HUES64 (cell line): ENCODE results near the gene USP27X.
A peak's percentile ranks its signal among the peaks of the same experiment; 100 is the strongest.

Experiments
- H3K27ac ChIP-seq: 2 replicates; pipeline ENCODE4 v1.7.0; 2013; ENCODE audit warnings: low read depth, low read length, inconsistent platforms
- H3K27me3 ChIP-seq: 2 replicates; pipeline ENCODE4 v1.6.1; 2013; ENCODE audit warnings: mild to moderate bottlenecking, low read length; ENCODE audit not compliant: insufficient read depth
- H3K36me3 ChIP-seq: 2 replicates; pipeline ENCODE4 v1.6.1; 2013; ENCODE audit warnings: mild to moderate bottlenecking, low read length; ENCODE audit not compliant: insufficient read depth
- H3K4me1 ChIP-seq: 2 replicates; pipeline ENCODE4 v1.6.1; 2013; ENCODE audit warnings: mild to moderate bottlenecking, low read length, moderate library complexity; ENCODE audit not compliant: insufficient read depth
- H3K4me3 ChIP-seq: 2 replicates; pipeline ENCODE4 v1.5.1; 2013; ENCODE audit warnings: mild to moderate bottlenecking, low read length, moderate library complexity
- H3K9ac ChIP-seq: 2 replicates; pipeline ENCODE4 v1.6.1; 2013; ENCODE audit warnings: mild to moderate bottlenecking, low read depth, low read length
- H3K9me3 ChIP-seq: 2 replicates; pipeline ENCODE4 v1.6.1; 2013; ENCODE audit warnings: low read depth, low read length; ENCODE audit not compliant: insufficient read depth
- WGBS: fragments of 150-250, 120-280 bp; methylation state at CpG from one replicate; pipeline ENCODE4 v1.1.7; 2013; ENCODE audit warnings: missing lambda C conversion rate; 5-methylcytosine and 5-hydroxymethylcytosine counted together

Gene USP27X

DNA sequence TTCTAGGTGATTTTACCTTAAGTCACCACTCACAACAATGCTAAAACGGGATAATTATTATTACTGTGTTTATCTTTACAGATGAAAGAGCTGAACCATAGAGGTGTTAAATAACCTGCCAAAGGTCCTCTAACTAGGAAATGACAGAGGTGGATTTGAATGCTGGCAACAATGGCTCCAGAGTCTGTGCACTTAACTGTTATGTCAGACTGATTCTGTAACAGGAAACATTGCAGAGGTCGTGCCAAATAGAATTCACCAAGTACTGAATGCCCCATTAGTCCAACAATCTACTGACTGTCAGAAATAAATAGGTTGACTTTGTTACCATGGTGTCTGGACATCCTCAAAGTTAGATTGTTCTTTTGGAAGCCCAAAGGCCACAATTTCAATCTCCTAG lies 20.9 kb upstream of the USP27X start:
- Histone ChIP-seq H3K27ac (no peak overlapping the region), H3K4me1 (no peaks in the 10 kb centered on the region), H3K4me3 (no peak overlapping the region), H3K27me3 (no peaks in the 10 kb centered on the region), H3K36me3 (no peaks in the 10 kb centered on the region), H3K9ac (no peak overlapping the region), H3K9me3 (no peaks in the 10 kb centered on the region)
- WGBS: 71% methylated on average over 1 of the region's 2 CpGs

DNA sequence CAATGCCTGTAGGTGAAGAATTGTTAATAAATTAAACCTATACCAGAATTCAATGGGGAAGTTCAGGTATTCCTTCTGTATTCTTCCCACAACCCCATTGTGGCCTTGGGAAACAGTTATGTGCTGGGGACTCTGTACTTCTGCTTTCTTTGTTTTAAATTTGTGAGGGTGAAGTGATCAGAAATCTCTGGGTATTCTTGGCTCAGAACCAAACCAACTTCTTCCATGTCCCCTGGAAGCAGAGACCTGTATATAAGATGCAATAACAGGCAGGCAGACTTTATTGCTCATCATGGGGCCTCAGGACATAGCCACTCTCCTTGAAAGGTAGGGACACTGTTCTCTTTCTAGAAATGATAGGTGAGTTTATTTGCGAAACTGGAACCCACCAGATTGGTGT lies 19.8 kb upstream of the USP27X start:
- no peak overlapping the region for H3K9ac ChIP-seq
- H3K4me1 ChIP-seq: no peaks in the 10 kb centered on the region
- no peak overlapping the region for H3K4me3 ChIP-seq
- H3K27me3 ChIP-seq: no peaks in the 10 kb centered on the region
- no peak overlapping the region for H3K27ac ChIP-seq
- no CpG with 5 or more reads among the region's 1 CpG for WGBS
- H3K9me3 ChIP-seq: no peaks in the 10 kb centered on the region
- no peaks in the 10 kb centered on the region for H3K36me3 ChIP-seq

GRCh38 chrX:49860867-49861535 lies 18.3 kb upstream of the USP27X start:
- H3K27ac ChIP-seq: no peak overlapping the region
- WGBS: 100% methylated on average over 1 of the region's 2 CpGs
- no peaks in the 10 kb centered on the region for H3K9me3 ChIP-seq
- no peaks in the 10 kb centered on the region for H3K27me3 ChIP-seq
- H3K9ac ChIP-seq: no peak overlapping the region
- no peaks in the 10 kb centered on the region for H3K36me3 ChIP-seq
- H3K4me3 ChIP-seq: no peak overlapping the region
- no peaks in the 10 kb centered on the region for H3K4me1 ChIP-seq

- no peaks in the 10 kb centered on the region for H3K27me3 ChIP-seq
- no peaks in the 10 kb centered on the region for H3K4me1 ChIP-seq
- H3K9me3 ChIP-seq: no peaks in the 10 kb centered on the region
- H3K9ac ChIP-seq: no peak overlapping the region
- H3K36me3 ChIP-seq: no peaks in the 10 kb centered on the region
- no peak overlapping the region for H3K27ac ChIP-seq
- H3K4me3 ChIP-seq: no peak overlapping the region
Measured at GRCh38 chrX:49862093-49862492, 17.2 kb upstream of the USP27X start.

DNA sequence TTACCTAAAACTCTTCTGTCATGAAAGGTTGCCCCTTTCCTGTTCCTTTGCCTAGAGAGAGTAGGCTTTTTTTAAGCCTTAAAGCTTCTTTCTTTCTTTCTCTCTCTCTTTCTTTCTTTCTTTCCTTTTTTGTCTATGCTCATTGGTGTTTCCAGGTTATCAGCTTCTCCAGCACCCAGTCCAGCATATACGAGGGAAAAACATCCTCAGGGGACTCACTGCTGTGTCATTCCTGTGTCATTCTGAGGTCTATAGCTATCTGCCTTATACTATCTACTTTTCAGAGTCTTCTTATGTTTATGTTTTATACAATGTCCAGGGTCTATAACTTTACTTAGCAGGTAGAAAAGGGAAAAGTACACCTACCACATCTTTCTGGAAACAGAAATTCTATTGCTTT lies 10.5 kb upstream of the USP27X start:
- 91% methylated on average over 1 of the region's 1 CpG for WGBS
- Histone ChIP-seq H3K9me3 (no peaks in the 10 kb centered on the region), H3K27me3 (no peaks in the 10 kb centered on the region), H3K4me1 (no peaks in the 10 kb centered on the region), H3K4me3 (no peak overlapping the region), H3K27ac (no peak overlapping the region), H3K9ac (no peak overlapping the region), H3K36me3 (no peaks in the 10 kb centered on the region)

GRCh38 chrX:49876750-49877149 lies 2.5 kb upstream of the USP27X start:
- Histone ChIP-seq H3K9me3 (no peaks in the 10 kb centered on the region), H3K9ac (no peak overlapping the region), H3K27ac (no peak overlapping the region), H3K27me3 (peaks cover 2% of the 10 kb centered on the region; the same call in 1 of the 2 replicates), H3K4me3 (no peak overlapping the region), H3K36me3 (no peaks in the 10 kb centered on the region; the same call in 1 of the 2 replicates), H3K4me1 (no peaks in the 10 kb centered on the region)
- 3% methylated on average over 2 of the region's 3 CpGs for WGBS

DNA sequence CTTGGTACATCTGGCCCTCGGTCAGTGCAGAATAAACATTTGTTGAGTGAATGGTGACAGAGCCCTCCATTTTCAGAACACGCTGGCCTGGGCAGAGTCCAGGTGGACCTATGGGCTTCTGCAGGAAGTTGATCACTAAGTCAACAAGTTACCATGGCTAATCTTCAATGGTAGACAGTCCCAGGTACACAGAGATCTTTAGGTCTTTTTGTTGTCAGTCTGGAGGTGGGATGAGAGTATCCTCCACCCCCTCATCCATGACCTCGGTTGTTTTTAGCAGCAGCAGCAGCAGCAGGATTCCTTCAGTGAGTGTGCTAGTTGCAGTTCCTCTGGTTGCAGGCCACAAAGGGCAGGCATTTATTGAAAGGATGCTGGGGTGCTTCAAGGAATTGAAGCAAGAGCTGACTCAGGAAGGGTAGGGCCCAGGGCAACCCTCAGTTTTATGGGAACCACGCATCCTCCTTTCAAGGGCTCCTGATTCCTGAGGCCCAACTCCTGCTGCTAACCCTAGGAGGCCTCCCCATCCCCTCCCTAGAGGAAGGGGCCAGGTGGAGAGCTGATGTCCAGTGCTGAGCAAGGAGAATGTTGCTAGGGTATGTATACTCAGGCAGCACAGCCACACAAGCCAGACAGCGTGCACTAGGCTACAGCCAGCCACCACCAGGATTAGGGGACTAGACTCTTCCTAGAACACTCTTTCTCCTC lies 1.7 kb upstream of the USP27X start:
- H3K4me1 ChIP-seq: no peaks in the 10 kb centered on the region
- peaks cover 2% of the 10 kb centered on the region; the same call in 1 of the 2 replicates for H3K27me3 ChIP-seq
- no peak overlapping the region for H3K9ac ChIP-seq
- 85% methylated on average over 5 of the region's 5 CpGs for WGBS
- no peaks in the 10 kb centered on the region for H3K9me3 ChIP-seq
- H3K36me3 ChIP-seq: no peaks in the 10 kb centered on the region; the same call in 1 of the 2 replicates
- H3K27ac ChIP-seq: no peak overlapping the region
- H3K4me3 ChIP-seq: no peak overlapping the region

DNA sequence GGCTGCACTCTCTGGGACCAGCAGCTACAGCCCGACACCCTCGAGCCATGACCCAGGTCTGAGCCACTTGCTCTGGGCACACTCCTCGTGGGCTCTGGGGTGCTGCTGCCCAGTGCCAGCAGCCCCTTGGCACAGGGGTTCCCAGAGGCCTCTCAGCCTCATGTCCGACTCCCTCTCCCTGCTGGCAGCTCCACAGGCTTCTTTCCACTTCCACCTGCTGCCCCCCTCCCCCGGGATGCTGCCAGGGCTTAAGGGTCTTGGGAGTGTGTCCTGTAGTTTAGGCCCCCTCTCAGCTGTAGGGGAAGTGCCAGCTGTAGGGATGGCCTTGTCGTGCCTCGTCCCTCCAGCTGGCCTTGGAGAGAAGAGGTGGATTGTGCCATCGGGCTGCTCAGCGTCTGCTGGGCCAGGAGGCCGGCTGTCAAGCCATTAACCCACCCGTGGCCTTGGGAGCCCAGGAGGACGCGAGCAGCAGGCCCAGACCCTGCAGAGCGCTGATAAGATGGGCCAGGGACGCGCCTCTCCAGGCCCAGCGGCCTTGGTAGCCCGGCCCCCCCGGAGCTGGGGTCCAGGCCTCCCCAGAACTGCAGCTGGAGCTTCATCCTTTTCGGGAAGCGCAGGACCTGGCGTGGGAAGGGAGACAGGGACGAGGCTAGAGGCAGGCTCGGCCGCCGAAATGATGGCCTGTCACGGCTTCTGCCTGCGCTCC lies 1.0 kb upstream of the USP27X start:
- Histone ChIP-seq H3K4me3 (peak overlapping the region; percentile 78), H3K4me1 (no peaks in the 10 kb centered on the region), H3K9me3 (no peaks in the 10 kb centered on the region), H3K36me3 (no peaks in the 10 kb centered on the region; the same call in 1 of the 2 replicates), H3K27me3 (peaks cover 2% of the 10 kb centered on the region; the same call in 1 of the 2 replicates), H3K27ac (no peak overlapping the region), H3K9ac (peak overlapping the region; percentile 78)
- 26% methylated on average over 27 of the region's 28 CpGs for WGBS

DNA sequence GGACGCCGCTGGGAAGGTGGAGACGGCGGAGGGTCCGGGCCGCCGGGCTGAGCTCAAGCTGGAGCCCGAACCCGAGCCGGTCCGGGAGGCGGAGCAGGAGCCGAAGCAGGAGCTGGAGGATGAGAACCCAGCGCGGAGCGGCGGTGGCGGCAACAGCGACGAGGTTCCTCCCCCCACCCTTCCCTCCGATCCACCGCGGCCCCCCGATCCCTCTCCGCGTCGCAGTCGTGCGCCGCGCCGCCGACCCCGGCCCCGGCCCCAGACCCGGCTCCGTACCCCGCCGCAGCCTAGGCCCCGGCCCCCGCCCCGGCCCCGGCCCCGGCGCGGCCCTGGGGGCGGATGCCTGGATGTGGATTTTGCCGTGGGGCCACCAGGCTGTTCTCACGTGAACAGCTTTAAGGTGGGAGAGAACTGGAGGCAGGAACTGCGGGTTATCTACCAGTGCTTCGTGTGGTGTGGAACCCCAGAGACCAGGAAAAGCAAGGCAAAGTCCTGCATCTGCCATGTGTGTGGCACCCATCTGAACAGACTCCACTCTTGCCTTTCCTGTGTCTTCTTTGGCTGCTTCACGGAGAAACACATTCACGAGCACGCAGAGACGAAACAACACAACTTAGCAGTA lies 483 bp downstream of the USP27X start:
- 5% methylated on average over 49 of the region's 55 CpGs for WGBS
- Histone ChIP-seq H3K9ac (peak overlapping the region; percentile 78; the same call in 1 of the 2 replicates), H3K27me3 (peaks cover 2% of the 10 kb centered on the region; the same call in 1 of the 2 replicates), H3K9me3 (no peaks in the 10 kb centered on the region), H3K4me1 (no peaks in the 10 kb centered on the region), H3K36me3 (no peaks in the 10 kb centered on the region; the same call in 1 of the 2 replicates), H3K4me3 (peak overlapping the region; percentile 78), H3K27ac (no peak overlapping the region; the same call in 1 of the 2 replicates)

- Histone ChIP-seq H3K9me3 (no peaks in the 10 kb centered on the region), H3K9ac (no peak overlapping the region), H3K27ac (no peak overlapping the region), H3K27me3 (peaks cover 2% of the 10 kb centered on the region; the same call in 1 of the 2 replicates), H3K4me3 (peak overlapping the region; percentile 78; the same call in 1 of the 2 replicates), H3K36me3 (no peaks in the 10 kb centered on the region; the same call in 1 of the 2 replicates), H3K4me1 (no peaks in the 10 kb centered on the region)
- 93% methylated on average over 12 of the region's 12 CpGs for WGBS
Measured at GRCh38 chrX:49880668-49881067, 1.4 kb downstream of the USP27X start.
